Esophagus muscularis mucosa (tissue), 4 donors: ENCODE results near the gene PSAT1. TPM values are rescaled to one million over a fixed set of nuclear protein-coding genes. Genes with fewer than 3 reads are reported as not detected.

Source experiments
- DNase-seq: peaks from one replicate; pipeline ENCODE4 v3.0.0-alpha.2; 2017; ENCODE audit errors: extremely low spot score
- H3K27ac ChIP-seq, 4 donors: fragments of 200-600 bp; sonication (generic); replicated peaks in 1 of 4; 1 replicate in 3 of 4; 2 replicates in 1 of 4; pipeline ENCODE4 v1.5.1; 2016 to 2019; ENCODE audit warnings: mild to moderate bottlenecking in 1 of 4
- H3K27me3 ChIP-seq, 4 donors: fragments of 200-600 bp; sonication (generic); one replicate each; pipeline versions ENCODE4 v1.5.1 to v1.6.0; 2016 to 2019
- H3K36me3 ChIP-seq, 4 donors: fragments of 200-600 bp; sonication (generic); one replicate each; pipeline ENCODE4 v1.5.1; 2016 to 2019
- H3K4me1 ChIP-seq, 4 donors: fragments of 200-600 bp; sonication (generic); one replicate each; pipeline ENCODE4 v1.5.1; 2016 to 2019
- H3K4me3 ChIP-seq, 4 donors: fragments of 200-600 bp; sonication (generic); 1 replicate in 2 of 4; 2 replicates in 2 of 4; pipeline ENCODE4 v1.5.1; 2016 to 2019; ENCODE audit warnings: mild to moderate bottlenecking in 4 of 4, moderate library complexity in 1 of 4
- H3K9me3 ChIP-seq, 4 donors: fragments of 200-600 bp; sonication (generic); 1 replicate in 3 of 4; 2 replicates in 1 of 4; pipeline ENCODE4 v1.5.1; 2016 to 2019
- CTCF ChIP-seq, 3 experiments: fragments of 200-600 bp in 2 of 3; fragments of 450-650 bp in 1 of 3; sonication (generic) in 2 of 3; IDR thresholded peaks; one replicate each; pipeline ENCODE4 v1.5.1; 2017 to 2019; ENCODE audit warnings: antibody characterized with exemption in 3 of 3, mild to moderate bottlenecking in 2 of 3, moderate library complexity in 1 of 3
- EP300 ChIP-seq: sonication (generic); formaldehyde crosslinking; IDR thresholded peaks from one replicate; pipeline ENCODE4 v1.6.1; 2017; ENCODE audit warnings: antibody characterized with exemption
- POLR2A ChIP-seq: fragments of 450-650 bp; IDR thresholded peaks from one replicate; pipeline ENCODE4 v1.6.1; 2017; ENCODE audit warnings: antibody characterized with exemption, moderate library complexity, mild to moderate bottlenecking, low read depth
- POLR2AphosphoS5 ChIP-seq, 2 donors: sonication (generic); formaldehyde crosslinking; IDR thresholded peaks; one replicate each; pipeline ENCODE4 v1.6.1; 2017; ENCODE audit warnings: antibody characterized with exemption in 2 of 2
- WGBS: methylation state at CpG from one replicate; pipeline ENCODE4 v1.1.5; 2018; 5-methylcytosine and 5-hydroxymethylcytosine counted together
- intact Hi-C: fragments of 100-400 bp; cut with DNase I; formaldehyde crosslinking; loops from one replicate; pipeline ENCODE4 v1.15.1; 2023
- total RNA-seq, 4 donors: library from RNA; depleted of rRNA; stranded (reverse); fragments of >200 nt; gene quantifications; one replicate each; pipeline versions ENCODE4 v1.1.0 to v1.2.1, GENCODE V29; 2016

PSAT1 gene
- total RNA-seq, 4 donors from 2014 or later = 1.7 to 4.6 (median 2.5) TPM

- Histone ChIP-seq H3K4me3 (no peak overlapping the region), H3K4me1 (peaks cover 0 to 5% (median 0%) of the 10 kb centered on the region in 4 donors), H3K9me3 (no peaks in the 10 kb centered on the region), H3K27ac (no peak overlapping the region), H3K27me3 (peaks cover 0 to 7% (median 0%) of the 10 kb centered on the region in 4 donors), H3K36me3 (peaks cover 0 to 21% (median 6%) of the 10 kb centered on the region in 4 donors)
- intact Hi-C loops = no loop called here
- TF ChIP-seq CTCF (IDR thresholded peaks at IDR 0.05) (no peak), POLR2AphosphoS5 (IDR thresholded peaks at IDR 0.05) (no peak), POLR2A (no peak), EP300 (no peak)
- 86% methylated on average over 1 of the region's 1 CpG for WGBS
- DNase-seq = no peak
These were observed 7.4 kb downstream of the PSAT1 start for GRCh38 chr9:78304357-78304756.

- TF ChIP-seq CTCF (IDR thresholded peaks at IDR 0.05) = no peak
- TF ChIP-seq POLR2A = no peak
- no peak for TF ChIP-seq POLR2AphosphoS5 (IDR thresholded peaks at IDR 0.05)
- TF ChIP-seq EP300 = no peak
- DNase-seq = no peak
- H3K27me3 ChIP-seq = no peaks in the 10 kb centered on the region
- peaks cover 0 to 27% (median 7%) of the 10 kb centered on the region in 4 donors for H3K36me3 ChIP-seq
- WGBS = 89% methylated on average over 16 of the region's 16 CpGs
- peaks cover 0 to 5% (median 0%) of the 10 kb centered on the region in 4 donors for H3K4me1 ChIP-seq
- no peak overlapping the region for H3K27ac ChIP-seq
- no peaks in the 10 kb centered on the region for H3K9me3 ChIP-seq
- intact Hi-C loops = no loop called here
- H3K4me3 ChIP-seq = no peak overlapping the region
These were observed 9.5 kb downstream of the PSAT1 start for GRCh38 chr9:78306222-78307076.

GRCh38 chr9:78307360-78307759 lies 10.4 kb downstream of the PSAT1 start:
- Histone ChIP-seq H3K4me1 (peaks cover 0 to 5% (median 0%) of the 10 kb centered on the region in 4 donors), H3K9me3 (no peaks in the 10 kb centered on the region), H3K36me3 (peaks cover 0 to 27% (median 7%) of the 10 kb centered on the region in 4 donors), H3K27ac (no peak overlapping the region), H3K4me3 (no peak overlapping the region), H3K27me3 (no peaks in the 10 kb centered on the region)
- intact Hi-C loops = no loop called here
- WGBS = 78% methylated on average over 2 of the region's 2 CpGs
- no peak for DNase-seq
- TF ChIP-seq EP300 = no peak
- TF ChIP-seq CTCF (IDR thresholded peaks at IDR 0.05) = no peak
- no peak for TF ChIP-seq POLR2AphosphoS5 (IDR thresholded peaks at IDR 0.05)
- no peak for TF ChIP-seq POLR2A

- H3K9me3 ChIP-seq = no peaks in the 10 kb centered on the region
- H3K27me3 ChIP-seq = no peaks in the 10 kb centered on the region
- peaks cover 0 to 5% (median 0%) of the 10 kb centered on the region in 4 donors for H3K4me1 ChIP-seq
- no peak overlapping the region for H3K27ac ChIP-seq
- intact Hi-C loops = no loop called here
- TF ChIP-seq POLR2AphosphoS5 (IDR thresholded peaks at IDR 0.05) (no peak), CTCF (IDR thresholded peaks at IDR 0.05) (no peak), POLR2A (no peak), EP300 (no peak)
- 88% methylated on average over 6 of the region's 6 CpGs for WGBS
- no peak for DNase-seq
- H3K4me3 ChIP-seq = no peak overlapping the region
- peaks cover 0 to 27% (median 7%) of the 10 kb centered on the region in 4 donors for H3K36me3 ChIP-seq
These were observed 12.1 kb downstream of the PSAT1 start for GRCh38 chr9:78309066-78309465.
